ENCODE results near the gene HERC5. TPM values are rescaled to one million over a fixed set of nuclear protein-coding genes. Genes with fewer than 3 reads are reported as not detected.

Gene HERC5
- total RNA-seq, 1 experiment from 2014 or later: 17.2 TPM

DNA sequence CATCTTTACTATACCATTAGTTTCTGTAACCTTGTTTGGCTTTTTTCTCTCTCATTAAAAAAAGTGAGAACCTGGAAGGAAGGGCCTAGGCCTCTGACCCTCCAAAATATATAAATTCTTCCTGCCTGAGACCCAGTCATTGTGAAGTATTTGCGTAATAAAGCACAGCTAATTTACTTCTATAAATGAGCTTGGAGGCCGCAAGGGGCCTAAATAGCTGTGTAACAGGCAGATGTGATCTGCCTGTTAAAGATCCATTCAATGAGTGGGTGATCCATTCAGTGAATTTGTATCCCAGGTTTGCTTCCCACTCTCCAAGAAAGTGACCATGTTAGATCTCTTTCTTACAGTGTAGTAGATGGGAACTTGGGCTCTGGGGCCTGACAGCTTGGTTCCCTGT lies 67.3 kb downstream of the HERC5 start:
- no peak overlapping the region for H4K8ac ChIP-seq (replicated peaks; ENCODE audit: insufficient read length, low read depth, low read length)
- H3K4me1 ChIP-seq (ENCODE audit: insufficient read depth, low read length): no peaks in the 10 kb centered on the region; the same call in 1 of the 2 replicates
- no peak overlapping the region for H4K91ac ChIP-seq (ENCODE audit: insufficient read length, low read depth, low read length)
- peak overlapping the region; percentile 35 for H3K27ac ChIP-seq (ENCODE audit: insufficient read length, low read depth, low read length)
- H2BK15ac ChIP-seq (ENCODE audit: low read depth, low read length): no peak overlapping the region
- H4K5ac ChIP-seq (ENCODE audit: insufficient read length, low read depth, low read length): no peak overlapping the region
- H2BK20ac ChIP-seq (ENCODE audit: low read depth, low read length, poor library complexity, severe bottlenecking): no peak overlapping the region
- H3K79me1 ChIP-seq (ENCODE audit: insufficient read depth, low read depth, low read length, poor library complexity, severe bottlenecking): no peaks in the 10 kb centered on the region
- H3K4ac ChIP-seq (ENCODE audit: low read depth, low read length): no peak overlapping the region
- H2BK5ac ChIP-seq (ENCODE audit: insufficient read length, low read length): no peak overlapping the region
- H3K9ac ChIP-seq (ENCODE audit: extremely low read depth, insufficient read length, low read length): no peak overlapping the region
- no peaks in the 10 kb centered on the region for H4K20me1 ChIP-seq (ENCODE audit: control insufficient read depth, insufficient read depth, insufficient read length)
- H3K9me3 ChIP-seq (ENCODE audit: control insufficient read depth, low read depth, low read length): no peaks in the 10 kb centered on the region
- H2BK120ac ChIP-seq (ENCODE audit: low read depth, low read length, poor library complexity, severe bottlenecking): no peak overlapping the region
- TF ChIP-seq, protein P1, sequence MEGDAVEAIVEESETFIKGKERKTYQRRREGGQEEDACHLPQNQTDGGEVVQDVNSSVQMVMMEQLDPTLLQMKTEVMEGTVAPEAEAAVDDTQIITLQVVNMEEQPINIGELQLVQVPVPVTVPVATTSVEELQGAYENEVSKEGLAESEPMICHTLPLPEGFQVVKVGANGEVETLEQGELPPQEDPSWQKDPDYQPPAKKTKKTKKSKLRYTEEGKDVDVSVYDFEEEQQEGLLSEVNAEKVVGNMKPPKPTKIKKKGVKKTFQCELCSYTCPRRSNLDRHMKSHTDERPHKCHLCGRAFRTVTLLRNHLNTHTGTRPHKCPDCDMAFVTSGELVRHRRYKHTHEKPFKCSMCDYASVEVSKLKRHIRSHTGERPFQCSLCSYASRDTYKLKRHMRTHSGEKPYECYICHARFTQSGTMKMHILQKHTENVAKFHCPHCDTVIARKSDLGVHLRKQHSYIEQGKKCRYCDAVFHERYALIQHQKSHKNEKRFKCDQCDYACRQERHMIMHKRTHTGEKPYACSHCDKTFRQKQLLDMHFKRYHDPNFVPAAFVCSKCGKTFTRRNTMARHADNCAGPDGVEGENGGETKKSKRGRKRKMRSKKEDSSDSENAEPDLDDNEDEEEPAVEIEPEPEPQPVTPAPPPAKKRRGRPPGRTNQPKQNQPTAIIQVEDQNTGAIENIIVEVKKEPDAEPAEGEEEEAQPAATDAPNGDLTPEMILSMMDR (conservative IDR thresholded peaks at IDR 0.05): no peak
- Mint-ChIP-seq H3K4me3 (peak overlapping the region; percentile 91 to 96), H3K36me3 (ENCODE audit: insufficient read depth in 1 of 3, low read depth in 3 of 3) (peaks cover 8 to 16% (median 16%) of the 10 kb centered on the region in 3 experiments), H3K27ac (no peak overlapping the region), H3K27me3 (ENCODE audit: low read depth) (no peaks in the 10 kb centered on the region), H3K4me1 (peaks cover 21 to 24% of the 10 kb centered on the region in 2 experiments), H3K9me3 (no peaks in the 10 kb centered on the region)
- WGBS (ENCODE audit: extremely low coverage, insufficient read length, low lambda C conversion rate): no CpG with 5 or more reads among the region's 2 CpGs
- H3K23ac ChIP-seq (ENCODE audit: insufficient read length, low read depth, low read length): no peak overlapping the region
- peak overlapping the region; percentile 54 for H3K4me2 ChIP-seq (ENCODE audit: insufficient read depth, insufficient read length, low read length)
- H2AK5ac ChIP-seq (ENCODE audit: insufficient read length, low read length): no peak overlapping the region
- H3K23me2 ChIP-seq (ENCODE audit: insufficient read length, low read depth, low read length, poor library complexity, severe bottlenecking): peaks cover 6% of the 10 kb centered on the region
- H3K56ac ChIP-seq (ENCODE audit: insufficient read length, low read depth, low read length): no peak overlapping the region
- no peak overlapping the region for H2BK12ac ChIP-seq (ENCODE audit: insufficient read length, low read depth, low read length)
- no peak for DNase-seq
- H2AFZ ChIP-seq (ENCODE audit: low read length): peak overlapping the region; percentile 24
- no peaks in the 10 kb centered on the region for H3K27me3 ChIP-seq (ENCODE audit: insufficient read depth, low read length)
- no peak overlapping the region for H3K14ac ChIP-seq (ENCODE audit: insufficient read depth, low read length)
- H3K79me2 ChIP-seq (ENCODE audit: insufficient read depth, low read length): peaks cover 8% of the 10 kb centered on the region; the same call in 1 of the 2 replicates
- no peak overlapping the region for H3K18ac ChIP-seq (ENCODE audit: insufficient read length, low read depth, low read length)
- H3T11ph ChIP-seq (ENCODE audit: low read length): no peak overlapping the region
